RWPE1 (cell line): ENCODE results near the gene PREB.

ENCODE experiments used
- CTCF ChIA-PET: fragments of 350-600 bp; sonication (Branson Sonifier 250); formaldehyde crosslinking; extraction: SDS; loops from one replicate; lab custom pipeline; 2021; lab: Yijun Ruan, JAX
- POLR2A ChIA-PET: fragments of 400-600 bp; formaldehyde crosslinking; extraction: SDS; loops from one replicate; lab custom pipeline; 2020; ENCODE audit warnings: antibody characterized with exemption; ENCODE audit not compliant: low non-redundant PET; lab: Yijun Ruan, JAX
- DNase-seq: peaks from one replicate; pipeline ENCODE4 v3.0.0; 2012; ENCODE audit warnings: low spot score
- H3K27ac ChIP-seq: fragments of 450-650 bp; 2 replicates; pipeline ENCODE4 v1.5.1; 2017
- TF ChIP-seq, protein P1 (sequence below): fragments of 450-650 bp; conservative IDR thresholded peaks from 2 replicates; pipeline ENCODE4 v1.5.1; 2017; ENCODE audit warnings: low read depth, mild to moderate bottlenecking

The PREB gene

DNA sequence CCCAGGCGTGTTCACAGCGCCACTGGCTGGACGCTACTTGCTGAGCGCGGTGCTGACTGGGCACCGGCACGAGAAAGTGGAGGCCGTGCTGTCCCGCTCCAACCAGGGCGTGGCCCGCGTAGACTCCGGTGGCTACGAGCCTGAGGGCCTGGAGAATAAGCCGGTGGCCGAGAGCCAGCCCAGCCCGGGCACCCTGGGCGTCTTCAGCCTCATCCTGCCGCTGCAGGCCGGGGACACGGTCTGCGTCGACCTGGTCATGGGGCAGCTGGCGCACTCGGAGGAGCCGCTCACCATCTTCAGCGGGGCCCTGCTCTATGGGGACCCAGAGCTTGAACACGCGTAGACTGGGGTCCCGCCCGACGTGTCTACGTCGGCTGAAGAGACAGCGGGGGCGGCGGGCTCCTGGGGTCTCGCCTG is 48.8 kb downstream of the PREB start:
- TF ChIP-seq, protein P1, sequence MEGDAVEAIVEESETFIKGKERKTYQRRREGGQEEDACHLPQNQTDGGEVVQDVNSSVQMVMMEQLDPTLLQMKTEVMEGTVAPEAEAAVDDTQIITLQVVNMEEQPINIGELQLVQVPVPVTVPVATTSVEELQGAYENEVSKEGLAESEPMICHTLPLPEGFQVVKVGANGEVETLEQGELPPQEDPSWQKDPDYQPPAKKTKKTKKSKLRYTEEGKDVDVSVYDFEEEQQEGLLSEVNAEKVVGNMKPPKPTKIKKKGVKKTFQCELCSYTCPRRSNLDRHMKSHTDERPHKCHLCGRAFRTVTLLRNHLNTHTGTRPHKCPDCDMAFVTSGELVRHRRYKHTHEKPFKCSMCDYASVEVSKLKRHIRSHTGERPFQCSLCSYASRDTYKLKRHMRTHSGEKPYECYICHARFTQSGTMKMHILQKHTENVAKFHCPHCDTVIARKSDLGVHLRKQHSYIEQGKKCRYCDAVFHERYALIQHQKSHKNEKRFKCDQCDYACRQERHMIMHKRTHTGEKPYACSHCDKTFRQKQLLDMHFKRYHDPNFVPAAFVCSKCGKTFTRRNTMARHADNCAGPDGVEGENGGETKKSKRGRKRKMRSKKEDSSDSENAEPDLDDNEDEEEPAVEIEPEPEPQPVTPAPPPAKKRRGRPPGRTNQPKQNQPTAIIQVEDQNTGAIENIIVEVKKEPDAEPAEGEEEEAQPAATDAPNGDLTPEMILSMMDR, result peak; percentile 55
- ChIA-PET CTCF (interaction anchor here (0.6 to 1.8 kb wide), 4 partner anchors 14 to 177 kb away, joined by 3 to 8 read pairs (median 4); partner anchors contain the start of gene OST4), POLR2A (interaction anchor here (1.0 kb wide), 1 partner anchor 35 kb away, joined by 4 read pairs; no protein-coding TSS in a partner anchor)
- peak overlapping the region; percentile 83 for H3K27ac ChIP-seq
- DNase-seq, result peak; percentile 45

DNA sequence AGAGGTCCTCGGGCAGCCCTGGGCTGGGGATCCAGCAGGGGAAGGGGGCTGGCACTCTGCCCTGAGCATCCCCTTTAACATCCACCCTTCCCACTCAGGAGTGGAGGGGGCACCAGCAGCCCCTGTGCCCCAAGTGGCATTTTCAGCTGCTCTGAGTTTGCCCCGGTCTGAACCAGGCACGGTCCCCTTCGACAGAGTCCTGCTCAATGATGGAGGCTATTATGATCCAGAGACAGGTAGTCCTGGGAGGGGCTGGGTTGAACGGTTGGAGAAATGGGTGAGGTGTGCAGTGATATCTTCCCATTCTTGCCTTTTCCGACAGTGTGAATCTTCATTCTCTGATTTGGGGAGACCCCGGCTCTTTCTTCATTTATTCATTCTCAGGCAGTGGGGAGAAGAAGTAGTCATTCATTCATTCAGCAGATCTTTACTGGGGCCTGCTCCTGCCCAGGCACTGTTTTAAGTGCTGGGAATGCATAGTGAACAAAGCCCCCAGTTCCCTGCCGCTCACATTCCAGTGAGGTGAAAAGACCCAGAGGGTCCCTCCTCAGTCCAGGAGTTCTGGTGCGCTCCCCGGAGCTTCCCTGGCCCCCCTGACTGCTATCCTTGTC is 49.3 kb downstream of the PREB start:
- TF ChIP-seq, protein P1, result no peak
- CTCF ChIA-PET, result interaction anchor here (0.7 to 1.8 kb wide), 3 partner anchors 13 to 124 kb away, joined by 3 to 8 read pairs (median 3); partner anchors contain the start of gene OST4
- DNase-seq, result no peak
- POLR2A ChIA-PET, result interaction anchor here (1.0 kb wide), 1 partner anchor 35 kb away, joined by 4 read pairs; no protein-coding TSS in a partner anchor
- peak overlapping the region; percentile 83 for H3K27ac ChIP-seq

DNA sequence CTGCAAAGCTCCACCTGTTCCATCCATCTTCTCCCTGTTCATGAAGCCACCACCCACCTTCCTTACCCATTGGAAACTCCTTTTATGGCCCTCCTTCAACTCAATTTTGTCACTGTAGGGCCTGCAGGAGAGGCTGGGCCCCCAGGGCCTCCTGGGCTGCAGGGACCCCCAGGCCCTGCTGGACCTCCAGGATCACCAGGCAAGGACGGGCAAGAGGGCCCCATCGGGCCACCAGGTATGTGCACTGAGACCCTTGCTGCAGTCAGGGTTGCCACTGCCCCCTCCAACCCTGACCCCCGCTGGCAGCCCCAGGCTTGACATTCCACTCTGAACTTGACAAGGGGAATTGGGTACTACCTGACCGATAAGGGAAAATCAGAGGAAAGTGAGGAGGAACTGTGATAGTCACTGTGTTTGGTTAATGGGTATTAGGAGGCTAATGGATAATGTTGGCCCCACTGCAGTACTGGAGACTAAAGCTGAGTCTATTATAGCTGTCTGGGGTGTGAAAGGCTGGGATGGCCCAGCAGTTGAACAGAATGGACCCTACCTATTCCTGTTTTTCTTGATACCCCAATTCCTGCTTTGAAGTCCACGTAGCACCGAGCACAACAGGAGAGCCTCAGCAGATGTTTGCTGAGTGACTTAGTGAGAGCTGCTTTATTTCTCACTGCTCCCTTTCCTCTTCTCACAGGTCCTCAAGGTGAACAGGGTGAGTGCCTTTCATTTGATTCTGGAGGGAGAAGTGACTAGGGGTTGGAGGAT is 50.0 kb downstream of the PREB start:
- H3K27ac ChIP-seq, result peak overlapping the region; percentile 83
- ChIA-PET POLR2A (no interaction called here), CTCF (interaction anchor here (1.8 kb wide), 1 partner anchor 123 kb away, joined by 8 read pairs; no protein-coding TSS in a partner anchor)
- TF ChIP-seq, protein P1, result no peak
- no peak for DNase-seq

DNA sequence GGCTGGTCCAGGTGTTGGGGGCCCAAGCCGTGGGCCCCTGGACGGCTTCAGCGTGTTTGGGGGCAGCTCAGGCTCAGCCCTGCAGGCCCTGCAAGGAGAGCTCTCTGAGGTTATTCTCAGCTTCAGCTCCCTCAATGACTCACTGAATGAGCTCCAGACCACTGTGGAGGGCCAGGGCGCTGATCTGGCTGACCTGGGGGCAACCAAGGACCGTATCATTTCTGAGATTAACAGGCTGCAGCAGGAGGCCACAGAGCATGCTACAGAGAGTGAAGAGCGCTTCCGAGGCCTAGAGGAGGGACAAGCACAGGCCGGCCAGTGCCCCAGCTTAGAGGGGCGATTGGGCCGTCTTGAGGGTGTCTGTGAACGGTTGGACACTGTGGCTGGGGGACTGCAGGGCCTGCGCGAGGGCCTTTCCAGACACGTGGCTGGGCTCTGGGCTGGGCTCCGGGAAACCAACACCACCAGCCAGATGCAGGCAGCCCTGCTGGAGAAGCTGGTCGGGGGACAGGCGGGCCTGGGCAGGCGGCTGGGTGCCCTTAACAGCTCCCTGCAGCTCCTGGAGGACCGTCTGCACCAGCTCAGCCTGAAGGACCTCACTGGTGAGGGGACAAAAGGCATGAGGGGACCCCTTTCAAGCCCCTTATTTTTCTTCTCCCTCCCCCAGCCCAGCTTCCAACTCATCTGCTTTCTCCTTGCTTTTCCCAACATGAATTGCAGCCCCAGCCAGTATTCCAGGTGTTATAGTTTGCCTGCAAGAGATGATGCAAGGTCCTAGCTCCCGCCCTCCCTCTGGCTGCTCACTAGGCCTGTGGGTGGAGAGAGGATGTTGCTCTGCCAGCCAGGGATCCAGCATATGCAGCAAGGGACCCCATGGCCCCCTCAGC is 50.8 kb downstream of the PREB start:
- POLR2A ChIA-PET, result interaction anchor here (0.7 kb wide), 1 partner anchor 13 kb away, joined by 3 read pairs; no protein-coding TSS in a partner anchor
- peak; percentile 42 for DNase-seq
- peak overlapping the region; percentile 83 for H3K27ac ChIP-seq
- CTCF ChIA-PET, result interaction anchor here (1.0 kb wide), 1 partner anchor 124 kb away, joined by 4 read pairs; no protein-coding TSS in a partner anchor
- TF ChIP-seq, protein P1, result no peak

DNA sequence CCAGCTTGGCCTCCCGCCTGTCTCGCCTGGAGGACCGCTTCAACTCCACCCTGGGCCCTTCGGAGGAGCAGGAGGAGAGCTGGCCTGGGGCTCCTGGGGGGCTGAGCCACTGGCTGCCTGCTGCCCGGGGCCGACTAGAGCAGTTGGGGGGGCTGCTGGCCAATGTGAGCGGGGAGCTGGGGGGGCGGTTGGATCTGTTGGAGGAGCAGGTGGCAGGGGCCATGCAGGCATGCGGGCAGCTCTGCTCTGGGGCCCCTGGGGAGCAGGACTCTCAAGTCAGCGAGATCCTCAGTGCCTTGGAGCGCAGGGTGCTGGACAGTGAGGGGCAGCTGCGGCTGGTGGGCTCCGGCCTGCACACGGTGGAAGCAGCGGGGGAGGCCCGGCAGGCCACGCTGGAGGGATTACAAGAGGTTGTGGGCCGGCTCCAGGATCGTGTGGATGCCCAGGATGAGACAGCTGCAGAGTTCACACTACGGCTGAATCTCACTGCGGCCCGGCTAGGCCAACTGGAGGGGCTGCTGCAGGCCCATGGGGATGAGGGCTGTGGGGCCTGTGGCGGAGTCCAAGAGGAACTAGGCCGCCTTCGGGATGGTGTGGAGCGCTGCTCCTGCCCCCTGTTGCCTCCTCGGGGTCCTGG is 51.5 kb downstream of the PREB start:
- TF ChIP-seq, protein P1, result no peak
- peak overlapping the region; percentile 83 for H3K27ac ChIP-seq
- POLR2A ChIA-PET, result interaction anchor here (0.6 to 0.7 kb wide), 3 partner anchors 13 to 75 kb away, joined by 3 read pairs; no protein-coding TSS in a partner anchor
- CTCF ChIA-PET, result interaction anchor here (1.0 to 1.3 kb wide), 2 partner anchors 32 to 123 kb away, joined by 4 to 6 read pairs; no protein-coding TSS in a partner anchor
- DNase-seq, result no peak
